Astrocyte (in vitro differentiated cells and primary cell): Measurements from ENCODE around the gene TMEM95. TPM values are rescaled to one million over a fixed set of nuclear protein-coding genes. Genes with fewer than 3 reads are reported as not detected.

Experiments
- DNase-seq: peaks from one replicate; pipeline ENCODE4 v3.0.0-alpha.2; 2010; ENCODE audit warnings: low read depth
- FAIRE-seq: peaks from 2 replicates; lab custom pipeline; 2011; peaks lifted over from hg19 to GRCh38; lab: Jason Lieb, UNC
- H2AFZ ChIP-seq: 2 replicates; pipeline ENCODE4 v1.6.0; 2012; ENCODE audit warnings: low read depth, low read length, inconsistent platforms
- H3K27ac ChIP-seq: 2 replicates; pipeline ENCODE4 v1.5.1; 2011; ENCODE audit warnings: low read depth, low read length, inconsistent platforms
- H3K27me3 ChIP-seq: 2 replicates; pipeline ENCODE4 v1.6.0; 2011; ENCODE audit warnings: low read length, inconsistent platforms; ENCODE audit not compliant: insufficient read depth
- H3K36me3 ChIP-seq: 2 replicates; pipeline ENCODE4 v1.5.1; 2011; ENCODE audit warnings: low read length, inconsistent platforms; ENCODE audit not compliant: insufficient read depth
- H3K4me1 ChIP-seq: 2 replicates; pipeline ENCODE4 v1.5.1; 2011; ENCODE audit warnings: low read length, inconsistent platforms; ENCODE audit not compliant: insufficient read depth
- H3K4me2 ChIP-seq: 2 replicates; pipeline ENCODE4 v1.6.0; 2012; ENCODE audit warnings: low read length, inconsistent platforms
- H3K4me3 ChIP-seq: 2 replicates; pipeline ENCODE4 v1.5.1; 2011; ENCODE audit warnings: low read depth, mild to moderate bottlenecking, low read length, inconsistent platforms; ENCODE audit not compliant: insufficient read depth
- H3K79me2 ChIP-seq: 2 replicates; pipeline ENCODE4 v1.6.0; 2012; ENCODE audit warnings: mild to moderate bottlenecking, low read length, inconsistent platforms; ENCODE audit not compliant: insufficient read depth
- H3K9ac ChIP-seq: 2 replicates; pipeline ENCODE4 v1.6.0; 2012; ENCODE audit warnings: mild to moderate bottlenecking, low read length, inconsistent platforms
- H3K9me3 ChIP-seq: 2 replicates; pipeline ENCODE4 v1.5.1; 2012; ENCODE audit warnings: low read depth, mild to moderate bottlenecking, low read length, inconsistent platforms; ENCODE audit not compliant: insufficient read depth
- H4K20me1 ChIP-seq: 2 replicates; pipeline ENCODE4 v1.6.0; 2012; ENCODE audit warnings: low read length, inconsistent platforms; ENCODE audit not compliant: insufficient read depth
- H3K27ac Mint-ChIP-seq: one replicate; pipeline ENCODE4 v1.8.0; 2021; ENCODE audit warnings: mild to moderate bottlenecking, mixed read lengths; ENCODE audit not compliant: unreplicated experiment
- H3K27me3 Mint-ChIP-seq: one replicate; pipeline ENCODE4 v1.8.0; 2021; ENCODE audit warnings: low read depth, mixed read lengths; ENCODE audit not compliant: unreplicated experiment
- H3K36me3 Mint-ChIP-seq: one replicate; pipeline ENCODE4 v1.8.0; 2021; ENCODE audit warnings: low read depth, mixed read lengths; ENCODE audit not compliant: unreplicated experiment
- H3K4me1 Mint-ChIP-seq: one replicate; pipeline ENCODE4 v1.8.0; 2021; ENCODE audit warnings: low read depth, mixed read lengths; ENCODE audit not compliant: unreplicated experiment
- H3K4me3 Mint-ChIP-seq: one replicate; pipeline ENCODE4 v1.8.0; 2021; ENCODE audit warnings: mild to moderate bottlenecking, moderate library complexity, mixed read lengths; ENCODE audit not compliant: unreplicated experiment
- H3K9me3 Mint-ChIP-seq: one replicate; pipeline ENCODE4 v1.8.0; 2021; ENCODE audit warnings: mild to moderate bottlenecking, mixed read lengths; ENCODE audit not compliant: unreplicated experiment
- EZH2 ChIP-seq: IDR thresholded peaks from 2 replicates; pipeline ENCODE4 v1.6.1; 2012; ENCODE audit warnings: mild to moderate bottlenecking, low read length, inconsistent platforms; ENCODE audit not compliant: insufficient read depth
- total RNA-seq: library from RNA; stranded (reverse); gene quantifications from 2 replicates; pipeline ENCODE4 v1.2.1, GENCODE V29; 2021
- TF ChIP-seq, protein P1 (sequence below): IDR thresholded peaks from 2 replicates; pipeline ENCODE4 v1.5.1; 2011; ENCODE audit warnings: low read depth, mild to moderate bottlenecking, inconsistent platforms, low read length, moderate library complexity; ENCODE audit not compliant: insufficient read depth

TMEM95 gene
- total RNA-seq, 1 donor from 2014 or later, result 0.30 TPM

DNA sequence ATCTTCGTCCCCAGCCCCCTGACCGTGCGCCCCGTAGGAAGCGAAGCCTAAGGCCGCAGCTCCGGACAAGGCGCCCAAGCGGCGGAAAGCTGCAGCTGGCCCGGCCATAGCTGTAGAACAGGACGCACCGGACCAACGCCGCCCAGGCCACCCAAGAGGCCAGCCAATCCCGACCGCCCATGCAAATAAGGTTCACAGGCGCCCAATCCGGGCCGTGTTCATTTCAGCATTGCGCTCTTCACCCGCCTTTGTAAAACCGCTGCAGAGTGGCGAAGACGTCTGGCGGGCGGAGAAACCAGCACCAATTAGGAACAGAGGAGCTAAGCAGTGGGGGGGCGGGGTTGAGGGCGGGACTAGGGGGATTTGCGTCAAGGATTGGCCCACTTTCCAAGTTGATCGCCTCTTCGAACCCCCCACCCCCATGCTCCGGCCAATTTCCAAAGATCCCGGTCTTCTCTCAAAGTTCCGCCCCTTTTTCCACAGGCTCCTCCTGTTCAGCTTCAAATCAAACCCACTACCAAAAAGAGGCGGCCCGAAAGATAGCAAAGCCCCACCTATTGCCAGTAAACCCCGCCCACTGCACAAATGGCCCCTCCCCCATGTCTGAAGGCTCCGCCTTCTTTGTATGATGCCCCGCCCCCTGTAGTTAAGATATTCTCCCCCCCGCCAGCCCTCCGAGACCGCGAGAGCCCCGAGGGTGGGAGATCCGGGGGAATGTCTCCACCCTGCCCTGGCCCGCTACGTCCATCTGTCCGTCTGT lies 49.2 kb downstream of the TMEM95 start, which contains the start of gene TMEM256:
Gene TMEM256, minus strand, starts transcription at position 121 of the 760 bp plus-strand sequence. Its CDS starts 13 bp downstream, at position 108.
- H3K9me3 ChIP-seq, result no peaks in the 10 kb centered on the region
- peaks cover 13% of the 10 kb centered on the region for H3K4me1 ChIP-seq
- no peak for TF ChIP-seq EZH2
- TF ChIP-seq, protein P1, sequence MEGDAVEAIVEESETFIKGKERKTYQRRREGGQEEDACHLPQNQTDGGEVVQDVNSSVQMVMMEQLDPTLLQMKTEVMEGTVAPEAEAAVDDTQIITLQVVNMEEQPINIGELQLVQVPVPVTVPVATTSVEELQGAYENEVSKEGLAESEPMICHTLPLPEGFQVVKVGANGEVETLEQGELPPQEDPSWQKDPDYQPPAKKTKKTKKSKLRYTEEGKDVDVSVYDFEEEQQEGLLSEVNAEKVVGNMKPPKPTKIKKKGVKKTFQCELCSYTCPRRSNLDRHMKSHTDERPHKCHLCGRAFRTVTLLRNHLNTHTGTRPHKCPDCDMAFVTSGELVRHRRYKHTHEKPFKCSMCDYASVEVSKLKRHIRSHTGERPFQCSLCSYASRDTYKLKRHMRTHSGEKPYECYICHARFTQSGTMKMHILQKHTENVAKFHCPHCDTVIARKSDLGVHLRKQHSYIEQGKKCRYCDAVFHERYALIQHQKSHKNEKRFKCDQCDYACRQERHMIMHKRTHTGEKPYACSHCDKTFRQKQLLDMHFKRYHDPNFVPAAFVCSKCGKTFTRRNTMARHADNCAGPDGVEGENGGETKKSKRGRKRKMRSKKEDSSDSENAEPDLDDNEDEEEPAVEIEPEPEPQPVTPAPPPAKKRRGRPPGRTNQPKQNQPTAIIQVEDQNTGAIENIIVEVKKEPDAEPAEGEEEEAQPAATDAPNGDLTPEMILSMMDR, result no peak
- DNase-seq (peak; percentile 98), FAIRE-seq (peak; percentile 74)
- Mint-ChIP-seq H3K9me3 (no peaks in the 10 kb centered on the region), H3K36me3 (peaks cover 7% of the 10 kb centered on the region), H3K27ac (peak within 1 kb of the TSS; percentile 83), H3K27me3 (no peaks in the 10 kb centered on the region), H3K4me1 (peaks cover 18% of the 10 kb centered on the region), H3K4me3 (peak within 1 kb of the TSS; percentile 90)
- H4K20me1 ChIP-seq, result peaks cover 20% of the 10 kb centered on the region
- H3K4me2 ChIP-seq, result peak within 1 kb of the TSS; percentile 97
- peak within 1 kb of the TSS; percentile 53 for H3K27ac ChIP-seq
- H2AFZ ChIP-seq, result peak within 1 kb of the TSS; percentile 75
- H3K27me3 ChIP-seq, result no peaks in the 10 kb centered on the region
- H3K4me3 ChIP-seq, result peak within 1 kb of the TSS; percentile 72
- peak within 1 kb of the TSS; percentile 84 for H3K9ac ChIP-seq
- peaks cover 24% of the 10 kb centered on the region for H3K79me2 ChIP-seq
- H3K36me3 ChIP-seq, result no peaks in the 10 kb centered on the region

DNA sequence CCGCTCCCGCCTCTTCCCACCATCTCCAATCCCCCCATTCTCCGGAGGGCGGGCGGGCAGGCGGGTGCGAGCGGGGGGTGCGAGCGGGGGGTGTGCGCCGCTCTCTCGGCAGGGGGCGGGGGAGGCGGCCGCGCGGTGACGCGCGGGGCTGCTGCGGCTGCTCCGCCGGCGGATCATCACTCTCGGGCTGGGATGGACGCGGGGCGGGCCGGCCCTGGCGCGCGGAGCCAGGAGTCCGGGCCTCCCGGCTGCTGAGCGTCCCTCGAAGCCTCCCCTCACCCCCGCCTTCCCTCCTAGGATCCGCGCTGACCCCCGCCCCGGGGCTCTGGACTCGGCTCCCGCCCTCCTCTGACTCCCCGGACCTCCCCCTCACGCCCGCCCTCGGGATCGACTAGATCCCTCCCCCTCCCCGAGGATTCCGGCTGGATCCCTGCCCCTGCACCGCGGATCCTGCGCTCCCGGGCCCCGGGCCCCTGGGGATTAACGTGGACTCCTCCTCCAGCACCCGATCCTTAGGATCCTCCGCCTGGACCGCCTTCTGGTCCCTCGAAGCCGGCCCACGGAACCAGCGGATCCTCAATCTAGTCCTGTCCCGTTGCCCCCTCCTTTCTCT lies 49.9 kb downstream of the TMEM95 start:
- H3K36me3 ChIP-seq, result peaks cover 3% of the 10 kb centered on the region
- H3K79me2 ChIP-seq, result peaks cover 24% of the 10 kb centered on the region

More for the DNA sequence above, 49.9 kb downstream of the TMEM95 start:
- Histone ChIP-seq H2AFZ (peak overlapping the region; percentile 75), H3K4me3 (peak overlapping the region; percentile 72), H3K4me2 (peak overlapping the region; percentile 97), H3K9me3 (no peaks in the 10 kb centered on the region), H3K27ac (peak overlapping the region; percentile 14), H3K27me3 (no peaks in the 10 kb centered on the region), H3K9ac (peak overlapping the region; percentile 84), H4K20me1 (peaks cover 20% of the 10 kb centered on the region), H3K4me1 (peaks cover 13% of the 10 kb centered on the region)
- Mint-ChIP-seq H3K27me3 (no peaks in the 10 kb centered on the region), H3K36me3 (peaks cover 10% of the 10 kb centered on the region), H3K9me3 (no peaks in the 10 kb centered on the region), H3K27ac (peak overlapping the region; percentile 83), H3K4me3 (peak overlapping the region; percentile 90), H3K4me1 (peaks cover 18% of the 10 kb centered on the region)
- no peak for DNase-seq
- TF ChIP-seq EZH2, result no peak
- TF ChIP-seq, protein P1, result no peak
- no peak for FAIRE-seq
